ENCODE measurements around the gene MCRIP1.

The MCRIP1 gene

GRCh38 chr17:81859906-81860755 lies 27.0 kb upstream of the MCRIP1 start, which contains the start of gene P4HB:
TSS of gene P4HB (minus strand) at chr17:81860535. CDS start at chr17:81860471, 64 bp downstream.
- TF ChIP-seq YY1 (IDR thresholded peaks at IDR 0.05; ENCODE audit: insufficient read depth, insufficient read length) (no peak), SUZ12 (IDR thresholded peaks at IDR 0.05; ENCODE audit: extremely low read depth, insufficient read depth, insufficient read length) (no peak), ZNF274 (IDR thresholded peaks at IDR 0.05; ENCODE audit: low read depth, low read length) (no peak)
- Histone ChIP-seq H3K4me3 (ENCODE audit: insufficient read length, low read depth) (peak within 1 kb of the TSS; percentile 99), H3K27me3 (ENCODE audit: insufficient read depth, insufficient read length) (no peaks in the 10 kb centered on the region), H3K9ac (ENCODE audit: insufficient read length, low read depth) (peak within 1 kb of the TSS; percentile 93), H3K36me3 (ENCODE audit: insufficient read depth, insufficient read length, low read length) (peaks cover 73% of the 10 kb centered on the region), H3K4me1 (ENCODE audit: insufficient read depth, insufficient read length) (peaks cover 15% of the 10 kb centered on the region), H3K9me3 (ENCODE audit: insufficient read depth, low read length) (no peaks in the 10 kb centered on the region)
- no peak for DNase-seq (ENCODE audit: low read depth, low spot score)

- peaks cover 15% of the 10 kb centered on the region for H3K4me1 ChIP-seq (ENCODE audit: insufficient read depth, insufficient read length)
- peak overlapping the region; percentile 82 for H3K9ac ChIP-seq (ENCODE audit: insufficient read length, low read depth)
- peaks cover 74% of the 10 kb centered on the region for H3K36me3 ChIP-seq (ENCODE audit: insufficient read depth, insufficient read length, low read length)
- TF ChIP-seq SUZ12 (IDR thresholded peaks at IDR 0.05; ENCODE audit: extremely low read depth, insufficient read depth, insufficient read length) = no peak
- no peak for TF ChIP-seq ZNF274 (IDR thresholded peaks at IDR 0.05; ENCODE audit: low read depth, low read length)
- no peak for TF ChIP-seq YY1 (IDR thresholded peaks at IDR 0.05; ENCODE audit: insufficient read depth, insufficient read length)
- DNase-seq (ENCODE audit: low read depth, low spot score) = no peak
- H3K9me3 ChIP-seq (ENCODE audit: insufficient read depth, low read length) = no peaks in the 10 kb centered on the region
- H3K27me3 ChIP-seq (ENCODE audit: insufficient read depth, insufficient read length) = no peaks in the 10 kb centered on the region
- H3K4me3 ChIP-seq (ENCODE audit: insufficient read length, low read depth) = peak overlapping the region; percentile 79
Observed at GRCh38 chr17:81858967-81859905, 26.1 kb upstream of the MCRIP1 start.

GRCh38 chr17:81858170-81858966 lies 25.3 kb upstream of the MCRIP1 start:
- H3K36me3 ChIP-seq (ENCODE audit: insufficient read depth, insufficient read length, low read length) = peaks cover 74% of the 10 kb centered on the region
- peak overlapping the region; percentile 82 for H3K9ac ChIP-seq (ENCODE audit: insufficient read length, low read depth)
- H3K27me3 ChIP-seq (ENCODE audit: insufficient read depth, insufficient read length) = no peaks in the 10 kb centered on the region
- H3K9me3 ChIP-seq (ENCODE audit: insufficient read depth, low read length) = no peaks in the 10 kb centered on the region
- no peak for DNase-seq (ENCODE audit: low read depth, low spot score)
- TF ChIP-seq ZNF274 (IDR thresholded peaks at IDR 0.05; ENCODE audit: low read depth, low read length) = no peak
- no peak for TF ChIP-seq YY1 (IDR thresholded peaks at IDR 0.05; ENCODE audit: insufficient read depth, insufficient read length)
- H3K4me3 ChIP-seq (ENCODE audit: insufficient read length, low read depth) = peak overlapping the region; percentile 79
- peaks cover 15% of the 10 kb centered on the region for H3K4me1 ChIP-seq (ENCODE audit: insufficient read depth, insufficient read length)

- TF ChIP-seq ZNF274 (IDR thresholded peaks at IDR 0.05; ENCODE audit: low read depth, low read length) = no peak
- TF ChIP-seq YY1 (IDR thresholded peaks at IDR 0.05; ENCODE audit: insufficient read depth, insufficient read length) = no peak
- TF ChIP-seq SUZ12 (IDR thresholded peaks at IDR 0.05; ENCODE audit: extremely low read depth, insufficient read depth, insufficient read length) = no peak
- no peaks in the 10 kb centered on the region for H3K9me3 ChIP-seq (ENCODE audit: insufficient read depth, low read length)
- H3K4me3 ChIP-seq (ENCODE audit: insufficient read length, low read depth) = no peak overlapping the region
- H3K9ac ChIP-seq (ENCODE audit: insufficient read length, low read depth) = no peak overlapping the region
- no peak for DNase-seq (ENCODE audit: low read depth, low spot score)
- H3K27me3 ChIP-seq (ENCODE audit: insufficient read depth, insufficient read length) = no peaks in the 10 kb centered on the region
- H3K36me3 ChIP-seq (ENCODE audit: insufficient read depth, insufficient read length, low read length) = peaks cover 91% of the 10 kb centered on the region
- H3K4me1 ChIP-seq (ENCODE audit: insufficient read depth, insufficient read length) = peaks cover 17% of the 10 kb centered on the region
Observed at GRCh38 chr17:81854974-81855774, 22.1 kb upstream of the MCRIP1 start.

- peaks cover 80% of the 10 kb centered on the region for H3K36me3 ChIP-seq (ENCODE audit: insufficient read depth, insufficient read length, low read length)
- no peak overlapping the region for H3K4me3 ChIP-seq (ENCODE audit: insufficient read length, low read depth)
- TF ChIP-seq ZNF274 (IDR thresholded peaks at IDR 0.05; ENCODE audit: low read depth, low read length) = no peak
- no peak for TF ChIP-seq YY1 (IDR thresholded peaks at IDR 0.05; ENCODE audit: insufficient read depth, insufficient read length)
- TF ChIP-seq SUZ12 (IDR thresholded peaks at IDR 0.05; ENCODE audit: extremely low read depth, insufficient read depth, insufficient read length) = no peak
- no peak for DNase-seq (ENCODE audit: low read depth, low spot score)
- H3K4me1 ChIP-seq (ENCODE audit: insufficient read depth, insufficient read length) = peaks cover 4% of the 10 kb centered on the region
- no peaks in the 10 kb centered on the region for H3K27me3 ChIP-seq (ENCODE audit: insufficient read depth, insufficient read length)
- no peak overlapping the region for H3K9ac ChIP-seq (ENCODE audit: insufficient read length, low read depth)
- no peaks in the 10 kb centered on the region for H3K9me3 ChIP-seq (ENCODE audit: insufficient read depth, low read length)
Observed at GRCh38 chr17:81852237-81852636, 19.1 kb upstream of the MCRIP1 start.

- no peaks in the 10 kb centered on the region for H3K9me3 ChIP-seq (ENCODE audit: insufficient read depth, low read length)
- no peak overlapping the region for H3K9ac ChIP-seq (ENCODE audit: insufficient read length, low read depth)
- no peak for DNase-seq (ENCODE audit: low read depth, low spot score)
- H3K36me3 ChIP-seq (ENCODE audit: insufficient read depth, insufficient read length, low read length) = peaks cover 81% of the 10 kb centered on the region
- peaks cover 4% of the 10 kb centered on the region for H3K4me1 ChIP-seq (ENCODE audit: insufficient read depth, insufficient read length)
- TF ChIP-seq ZNF274 (IDR thresholded peaks at IDR 0.05; ENCODE audit: low read depth, low read length) (no peak), YY1 (IDR thresholded peaks at IDR 0.05; ENCODE audit: insufficient read depth, insufficient read length) (no peak), SUZ12 (IDR thresholded peaks at IDR 0.05; ENCODE audit: extremely low read depth, insufficient read depth, insufficient read length) (no peak)
- no peak overlapping the region for H3K4me3 ChIP-seq (ENCODE audit: insufficient read length, low read depth)
- H3K27me3 ChIP-seq (ENCODE audit: insufficient read depth, insufficient read length) = no peaks in the 10 kb centered on the region
Observed at GRCh38 chr17:81851423-81851822, 18.3 kb upstream of the MCRIP1 start.

Measured in NT2/D1 (cell line).